ENCODE measurements around the gene MSMO1. TPM values are rescaled to one million over a fixed set of nuclear protein-coding genes. Genes with fewer than 3 reads are reported as not detected.

The MSMO1 gene
- total and polyA plus RNA-seq, 2 experiments from 2014 or later, result 145 to 272 TPM

GRCh38 chr4:165330666-165331065, 3.2 kb downstream of the MSMO1 start:
- peaks cover 81% of the 10 kb centered on the region for H3K79me2 ChIP-seq (replicated peaks; ENCODE audit: insufficient read depth)
- Mint-ChIP-seq H3K36me3 (ENCODE audit: low read depth) (peaks cover 42% of the 10 kb centered on the region), H3K9me3 (no peaks in the 10 kb centered on the region), H3K4me1 (peaks cover 45% of the 10 kb centered on the region), H3K27ac (peak overlapping the region; percentile 28), H3K4me3 (peak overlapping the region; percentile 66; the same call in 2 of the 3 replicates), H3K27me3 (ENCODE audit: insufficient read depth, low read depth, poor library complexity) (peaks cover 4% of the 10 kb centered on the region)
- ATAC-seq (no peak), DNase-seq (ENCODE audit: low spot score) (no peak)
- peaks cover 48% of the 10 kb centered on the region for H3K4me1 ChIP-seq (ENCODE audit: insufficient read depth)
- no peak overlapping the region for H2AFZ ChIP-seq
- no peaks in the 10 kb centered on the region; the same call in 1 of the 2 replicates for H3F3A ChIP-seq (replicated peaks; ENCODE audit: low read depth)
- H3K27me3 ChIP-seq (ENCODE audit: insufficient read depth), result no peaks in the 10 kb centered on the region
- peak overlapping the region; percentile 99 for H3K4me3 ChIP-seq
- H3K4me2 ChIP-seq, result peak overlapping the region; percentile 98
- no peaks in the 10 kb centered on the region for H3K9me2 ChIP-seq (ENCODE audit: insufficient read depth)
- TF ChIP-seq NANOG (IDR thresholded peaks at IDR 0.05; ENCODE audit: borderline replicate concordance), result no peak
- TF ChIP-seq JUNB (IDR thresholded peaks at IDR 0.05; ENCODE audit: unreplicated experiment), result no peak
- TF ChIP-seq POLR2AphosphoS5 (IDR thresholded peaks at IDR 0.05; ENCODE audit: low read depth), result no peak
- TF ChIP-seq CREB1 (CRISPR knock-in tag; IDR thresholded peaks at IDR 0.05; ENCODE audit: low read depth), result no peak
- TF ChIP-seq STAT1 (IDR thresholded peaks at IDR 0.05; ENCODE audit: unreplicated experiment), result no peak
- TF ChIP-seq EZH2phosphoT487 (IDR thresholded peaks at IDR 0.05; ENCODE audit: unreplicated experiment), result no peak
- TF ChIP-seq EZH2 (IDR thresholded peaks at IDR 0.05; ENCODE audit: low read depth, unreplicated experiment), result no peak
- TF ChIP-seq ZNF331 (CRISPR knock-in tag; IDR thresholded peaks at IDR 0.05; ENCODE audit: low read depth), result no peak
- TF ChIP-seq, protein P1, sequence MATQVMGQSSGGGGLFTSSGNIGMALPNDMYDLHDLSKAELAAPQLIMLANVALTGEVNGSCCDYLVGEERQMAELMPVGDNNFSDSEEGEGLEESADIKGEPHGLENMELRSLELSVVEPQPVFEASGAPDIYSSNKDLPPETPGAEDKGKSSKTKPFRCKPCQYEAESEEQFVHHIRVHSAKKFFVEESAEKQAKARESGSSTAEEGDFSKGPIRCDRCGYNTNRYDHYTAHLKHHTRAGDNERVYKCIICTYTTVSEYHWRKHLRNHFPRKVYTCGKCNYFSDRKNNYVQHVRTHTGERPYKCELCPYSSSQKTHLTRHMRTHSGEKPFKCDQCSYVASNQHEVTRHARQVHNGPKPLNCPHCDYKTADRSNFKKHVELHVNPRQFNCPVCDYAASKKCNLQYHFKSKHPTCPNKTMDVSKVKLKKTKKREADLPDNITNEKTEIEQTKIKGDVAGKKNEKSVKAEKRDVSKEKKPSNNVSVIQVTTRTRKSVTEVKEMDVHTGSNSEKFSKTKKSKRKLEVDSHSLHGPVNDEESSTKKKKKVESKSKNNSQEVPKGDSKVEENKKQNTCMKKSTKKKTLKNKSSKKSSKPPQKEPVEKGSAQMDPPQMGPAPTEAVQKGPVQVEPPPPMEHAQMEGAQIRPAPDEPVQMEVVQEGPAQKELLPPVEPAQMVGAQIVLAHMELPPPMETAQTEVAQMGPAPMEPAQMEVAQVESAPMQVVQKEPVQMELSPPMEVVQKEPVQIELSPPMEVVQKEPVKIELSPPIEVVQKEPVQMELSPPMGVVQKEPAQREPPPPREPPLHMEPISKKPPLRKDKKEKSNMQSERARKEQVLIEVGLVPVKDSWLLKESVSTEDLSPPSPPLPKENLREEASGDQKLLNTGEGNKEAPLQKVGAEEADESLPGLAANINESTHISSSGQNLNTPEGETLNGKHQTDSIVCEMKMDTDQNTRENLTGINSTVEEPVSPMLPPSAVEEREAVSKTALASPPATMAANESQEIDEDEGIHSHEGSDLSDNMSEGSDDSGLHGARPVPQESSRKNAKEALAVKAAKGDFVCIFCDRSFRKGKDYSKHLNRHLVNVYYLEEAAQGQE (IDR thresholded peaks at IDR 0.05; ENCODE audit: unreplicated experiment), result no peak
- no peak for TF ChIP-seq ZNF114 (CRISPR knock-in tag; IDR thresholded peaks at IDR 0.05)
- TF ChIP-seq, protein P2, sequence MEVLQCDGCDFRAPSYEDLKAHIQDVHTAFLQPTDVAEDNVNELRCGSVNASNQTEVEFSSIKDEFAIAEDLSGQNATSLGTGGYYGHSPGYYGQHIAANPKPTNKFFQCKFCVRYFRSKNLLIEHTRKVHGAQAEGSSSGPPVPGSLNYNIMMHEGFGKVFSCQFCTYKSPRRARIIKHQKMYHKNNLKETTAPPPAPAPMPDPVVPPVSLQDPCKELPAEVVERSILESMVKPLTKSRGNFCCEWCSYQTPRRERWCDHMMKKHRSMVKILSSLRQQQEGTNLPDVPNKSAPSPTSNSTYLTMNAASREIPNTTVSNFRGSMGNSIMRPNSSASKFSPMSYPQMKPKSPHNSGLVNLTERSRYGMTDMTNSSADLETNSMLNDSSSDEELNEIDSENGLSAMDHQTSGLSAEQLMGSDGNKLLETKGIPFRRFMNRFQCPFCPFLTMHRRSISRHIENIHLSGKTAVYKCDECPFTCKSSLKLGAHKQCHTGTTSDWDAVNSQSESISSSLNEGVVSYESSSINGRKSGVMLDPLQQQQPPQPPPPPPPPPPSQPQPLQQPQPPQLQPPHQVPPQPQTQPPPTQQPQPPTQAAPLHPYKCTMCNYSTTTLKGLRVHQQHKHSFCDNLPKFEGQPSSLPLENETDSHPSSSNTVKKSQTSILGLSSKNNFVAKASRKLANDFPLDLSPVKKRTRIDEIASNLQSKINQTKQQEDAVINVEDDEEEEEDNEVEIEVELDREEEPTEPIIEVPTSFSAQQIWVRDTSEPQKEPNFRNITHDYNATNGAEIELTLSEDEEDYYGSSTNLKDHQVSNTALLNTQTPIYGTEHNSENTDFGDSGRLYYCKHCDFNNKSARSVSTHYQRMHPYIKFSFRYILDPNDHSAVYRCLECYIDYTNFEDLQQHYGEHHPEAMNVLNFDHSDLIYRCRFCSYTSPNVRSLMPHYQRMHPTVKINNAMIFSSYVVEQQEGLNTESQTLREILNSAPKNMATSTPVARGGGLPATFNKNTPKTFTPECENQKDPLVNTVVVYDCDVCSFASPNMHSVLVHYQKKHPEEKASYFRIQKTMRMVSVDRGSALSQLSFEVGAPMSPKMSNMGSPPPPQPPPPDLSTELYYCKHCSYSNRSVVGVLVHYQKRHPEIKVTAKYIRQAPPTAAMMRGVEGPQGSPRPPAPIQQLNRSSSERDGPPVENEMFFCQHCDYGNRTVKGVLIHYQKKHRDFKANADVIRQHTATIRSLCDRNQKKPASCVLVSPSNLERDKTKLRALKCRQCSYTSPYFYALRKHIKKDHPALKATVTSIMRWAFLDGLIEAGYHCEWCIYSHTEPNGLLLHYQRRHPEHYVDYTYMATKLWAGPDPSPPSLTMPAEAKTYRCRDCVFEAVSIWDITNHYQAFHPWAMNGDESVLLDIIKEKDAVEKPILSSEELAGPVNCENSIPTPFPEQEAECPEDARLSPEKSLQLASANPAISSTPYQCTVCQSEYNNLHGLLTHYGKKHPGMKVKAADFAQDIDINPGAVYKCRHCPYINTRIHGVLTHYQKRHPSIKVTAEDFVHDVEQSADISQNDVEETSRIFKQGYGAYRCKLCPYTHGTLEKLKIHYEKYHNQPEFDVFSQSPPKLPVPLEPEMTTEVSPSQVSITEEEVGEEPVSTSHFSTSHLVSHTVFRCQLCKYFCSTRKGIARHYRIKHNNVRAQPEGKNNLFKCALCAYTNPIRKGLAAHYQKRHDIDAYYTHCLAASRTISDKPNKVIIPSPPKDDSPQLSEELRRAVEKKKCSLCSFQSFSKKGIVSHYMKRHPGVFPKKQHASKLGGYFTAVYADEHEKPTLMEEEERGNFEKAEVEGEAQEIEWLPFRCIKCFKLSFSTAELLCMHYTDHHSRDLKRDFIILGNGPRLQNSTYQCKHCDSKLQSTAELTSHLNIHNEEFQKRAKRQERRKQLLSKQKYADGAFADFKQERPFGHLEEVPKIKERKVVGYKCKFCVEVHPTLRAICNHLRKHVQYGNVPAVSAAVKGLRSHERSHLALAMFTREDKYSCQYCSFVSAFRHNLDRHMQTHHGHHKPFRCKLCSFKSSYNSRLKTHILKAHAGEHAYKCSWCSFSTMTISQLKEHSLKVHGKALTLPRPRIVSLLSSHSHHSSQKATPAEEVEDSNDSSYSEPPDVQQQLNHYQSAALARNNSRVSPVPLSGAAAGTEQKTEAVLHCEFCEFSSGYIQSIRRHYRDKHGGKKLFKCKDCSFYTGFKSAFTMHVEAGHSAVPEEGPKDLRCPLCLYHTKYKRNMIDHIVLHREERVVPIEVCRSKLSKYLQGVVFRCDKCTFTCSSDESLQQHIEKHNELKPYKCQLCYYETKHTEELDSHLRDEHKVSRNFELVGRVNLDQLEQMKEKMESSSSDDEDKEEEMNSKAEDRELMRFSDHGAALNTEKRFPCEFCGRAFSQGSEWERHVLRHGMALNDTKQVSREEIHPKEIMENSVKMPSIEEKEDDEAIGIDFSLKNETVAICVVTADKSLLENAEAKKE (CRISPR knock-in tag; IDR thresholded peaks at IDR 0.05), result no peak
- TF ChIP-seq, protein P3, sequence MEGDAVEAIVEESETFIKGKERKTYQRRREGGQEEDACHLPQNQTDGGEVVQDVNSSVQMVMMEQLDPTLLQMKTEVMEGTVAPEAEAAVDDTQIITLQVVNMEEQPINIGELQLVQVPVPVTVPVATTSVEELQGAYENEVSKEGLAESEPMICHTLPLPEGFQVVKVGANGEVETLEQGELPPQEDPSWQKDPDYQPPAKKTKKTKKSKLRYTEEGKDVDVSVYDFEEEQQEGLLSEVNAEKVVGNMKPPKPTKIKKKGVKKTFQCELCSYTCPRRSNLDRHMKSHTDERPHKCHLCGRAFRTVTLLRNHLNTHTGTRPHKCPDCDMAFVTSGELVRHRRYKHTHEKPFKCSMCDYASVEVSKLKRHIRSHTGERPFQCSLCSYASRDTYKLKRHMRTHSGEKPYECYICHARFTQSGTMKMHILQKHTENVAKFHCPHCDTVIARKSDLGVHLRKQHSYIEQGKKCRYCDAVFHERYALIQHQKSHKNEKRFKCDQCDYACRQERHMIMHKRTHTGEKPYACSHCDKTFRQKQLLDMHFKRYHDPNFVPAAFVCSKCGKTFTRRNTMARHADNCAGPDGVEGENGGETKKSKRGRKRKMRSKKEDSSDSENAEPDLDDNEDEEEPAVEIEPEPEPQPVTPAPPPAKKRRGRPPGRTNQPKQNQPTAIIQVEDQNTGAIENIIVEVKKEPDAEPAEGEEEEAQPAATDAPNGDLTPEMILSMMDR (conservative IDR thresholded peaks at IDR 0.05; ENCODE audit: low read depth in 2 of 2), result no peak
- TF ChIP-seq, protein P4, sequence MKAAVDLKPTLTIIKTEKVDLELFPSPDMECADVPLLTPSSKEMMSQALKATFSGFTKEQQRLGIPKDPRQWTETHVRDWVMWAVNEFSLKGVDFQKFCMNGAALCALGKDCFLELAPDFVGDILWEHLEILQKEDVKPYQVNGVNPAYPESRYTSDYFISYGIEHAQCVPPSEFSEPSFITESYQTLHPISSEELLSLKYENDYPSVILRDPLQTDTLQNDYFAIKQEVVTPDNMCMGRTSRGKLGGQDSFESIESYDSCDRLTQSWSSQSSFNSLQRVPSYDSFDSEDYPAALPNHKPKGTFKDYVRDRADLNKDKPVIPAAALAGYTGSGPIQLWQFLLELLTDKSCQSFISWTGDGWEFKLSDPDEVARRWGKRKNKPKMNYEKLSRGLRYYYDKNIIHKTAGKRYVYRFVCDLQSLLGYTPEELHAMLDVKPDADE (IDR thresholded peaks at IDR 0.05), result no peak
- peaks cover 49% of the 10 kb centered on the region for H3K36me3 ChIP-seq (ENCODE audit: insufficient read depth)
- H4K20me1 ChIP-seq (replicated peaks; ENCODE audit: insufficient read depth), result peaks cover 72% of the 10 kb centered on the region
- H3K27ac ChIP-seq (ENCODE audit: low read depth), result no peak overlapping the region

Measured in GM23338 (cell line).